Muscle of arm (tissue), 14 donors: ENCODE data around the gene C15orf61. TPM values are rescaled to one million over a fixed set of nuclear protein-coding genes. Genes with fewer than 3 reads are reported as not detected.

ENCODE experiments used
- DNase-seq: peaks from one replicate; pipeline ENCODE4 v3.0.0-alpha.2; 2013
- long read RNA-seq, 11 donors: transcript quantifications; one replicate each; lab custom pipeline, GENCODE V29; 2026
- polyA plus RNA-seq, 12 donors: library from polyadenylated mRNA; unstranded; fragments of 120-200 nt; gene quantifications; one replicate each; pipeline ENCODE4 v1.2.1, GENCODE V29; 2013; ENCODE audit not compliant: insufficient read length in 12 of 12

The C15orf61 gene
- 10 to 100 TPM in 1 of 12 donors, 1 to 10 TPM in 10, not detected in 1; 4.0 to 10.0 (median 8.6) TPM for polyA plus RNA-seq
- long read RNA-seq, donor 1, full-length matches to known transcripts, result 27 of 27 reads
- long read RNA-seq, donor 1, partial matches to known transcripts, result 0 of 27 reads
- long read RNA-seq, donor 1, other reads (novel, unspliced or antisense), result 0 of 27 reads
- long read RNA-seq, donor 2, full-length matches to known transcripts, result 29 of 29 reads
- long read RNA-seq, donor 2, partial matches to known transcripts, result 0 of 29 reads
- long read RNA-seq, donor 2, other reads (novel, unspliced or antisense), result 0 of 29 reads
- long read RNA-seq, donor 3, full-length matches to known transcripts, result 13 of 13 reads
- long read RNA-seq, donor 3, partial matches to known transcripts, result 0 of 13 reads
- long read RNA-seq, donor 3, other reads (novel, unspliced or antisense), result 0 of 13 reads
- long read RNA-seq, donor 4, full-length matches to known transcripts, result 8 of 8 reads
- long read RNA-seq, donor 4, partial matches to known transcripts, result 0 of 8 reads
- long read RNA-seq, donor 4, other reads (novel, unspliced or antisense), result 0 of 8 reads
- long read RNA-seq, donor 5, full-length matches to known transcripts, result 37 of 45 reads
- long read RNA-seq, donor 5, partial matches to known transcripts, result 8 of 45 reads
- long read RNA-seq, donor 5, other reads (novel, unspliced or antisense), result 0 of 45 reads
- long read RNA-seq, donor 6, full-length matches to known transcripts, result 12 of 12 reads
- long read RNA-seq, donor 6, partial matches to known transcripts, result 0 of 12 reads
- long read RNA-seq, donor 6, other reads (novel, unspliced or antisense), result 0 of 12 reads
- long read RNA-seq, donor 7, full-length matches to known transcripts, result 7 of 7 reads
- long read RNA-seq, donor 7, partial matches to known transcripts, result 0 of 7 reads
- long read RNA-seq, donor 7, other reads (novel, unspliced or antisense), result 0 of 7 reads
- long read RNA-seq, donor 8, full-length matches to known transcripts, result 18 of 18 reads
- long read RNA-seq, donor 8, partial matches to known transcripts, result 0 of 18 reads
- long read RNA-seq, donor 8, other reads (novel, unspliced or antisense), result 0 of 18 reads
- long read RNA-seq, donor 9, full-length matches to known transcripts, result 20 of 20 reads
- long read RNA-seq, donor 9, partial matches to known transcripts, result 0 of 20 reads
- long read RNA-seq, donor 9, other reads (novel, unspliced or antisense), result 0 of 20 reads
- long read RNA-seq, donor 10, full-length matches to known transcripts, result 30 of 30 reads
- long read RNA-seq, donor 10, partial matches to known transcripts, result 0 of 30 reads
- long read RNA-seq, donor 10, other reads (novel, unspliced or antisense), result 0 of 30 reads
- long read RNA-seq, donor 11, full-length matches to known transcripts, result 36 of 36 reads
- long read RNA-seq, donor 11, partial matches to known transcripts, result 0 of 36 reads
- long read RNA-seq, donor 11, other reads (novel, unspliced or antisense), result 0 of 36 reads

DNA sequence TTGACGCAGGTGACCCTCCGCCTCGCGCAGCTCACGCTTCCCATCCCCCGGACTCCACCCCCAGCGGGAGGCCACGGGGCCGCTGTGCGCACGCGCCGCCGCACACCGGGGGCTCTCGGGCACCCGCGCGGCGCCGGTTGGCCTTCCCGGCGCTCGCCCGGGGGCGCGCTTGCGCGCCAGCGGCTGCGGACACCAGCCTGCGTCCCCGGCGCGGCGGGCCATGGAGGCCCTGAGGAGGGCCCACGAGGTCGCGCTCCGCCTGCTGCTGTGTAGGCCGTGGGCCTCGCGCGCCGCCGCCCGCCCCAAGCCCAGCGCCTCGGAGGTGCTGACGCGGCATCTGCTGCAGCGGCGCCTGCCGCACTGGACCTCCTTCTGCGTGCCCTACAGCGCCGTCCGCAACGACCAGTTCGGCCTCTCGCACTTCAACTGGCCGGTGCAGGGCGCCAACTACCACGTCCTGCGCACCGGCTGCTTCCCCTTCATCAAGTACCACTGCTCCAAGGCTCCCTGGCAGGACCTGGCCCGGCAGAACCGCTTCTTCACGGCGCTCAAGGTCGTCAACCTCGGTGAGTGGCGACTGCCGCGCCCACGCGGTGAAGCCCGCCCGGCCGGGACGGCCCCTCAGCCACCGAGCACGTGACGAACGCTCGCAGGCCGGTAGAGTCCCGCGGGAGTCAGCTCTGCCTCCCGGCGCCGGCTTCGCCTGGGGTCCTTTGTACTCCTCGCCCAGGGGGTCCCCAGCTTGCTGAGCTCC lies at the start of gene C15orf61:
Gene C15orf61 (plus strand): TSS at position 103 of the 754 bp plus-strand sequence. CDS start 118 bp downstream, at position 221.
- peak; percentile 83 for DNase-seq

- DNase-seq, result no peak
Measured at GRCh38 chr15:67472957-67473356, 48.0 kb upstream of the C15orf61 start.

DNA sequence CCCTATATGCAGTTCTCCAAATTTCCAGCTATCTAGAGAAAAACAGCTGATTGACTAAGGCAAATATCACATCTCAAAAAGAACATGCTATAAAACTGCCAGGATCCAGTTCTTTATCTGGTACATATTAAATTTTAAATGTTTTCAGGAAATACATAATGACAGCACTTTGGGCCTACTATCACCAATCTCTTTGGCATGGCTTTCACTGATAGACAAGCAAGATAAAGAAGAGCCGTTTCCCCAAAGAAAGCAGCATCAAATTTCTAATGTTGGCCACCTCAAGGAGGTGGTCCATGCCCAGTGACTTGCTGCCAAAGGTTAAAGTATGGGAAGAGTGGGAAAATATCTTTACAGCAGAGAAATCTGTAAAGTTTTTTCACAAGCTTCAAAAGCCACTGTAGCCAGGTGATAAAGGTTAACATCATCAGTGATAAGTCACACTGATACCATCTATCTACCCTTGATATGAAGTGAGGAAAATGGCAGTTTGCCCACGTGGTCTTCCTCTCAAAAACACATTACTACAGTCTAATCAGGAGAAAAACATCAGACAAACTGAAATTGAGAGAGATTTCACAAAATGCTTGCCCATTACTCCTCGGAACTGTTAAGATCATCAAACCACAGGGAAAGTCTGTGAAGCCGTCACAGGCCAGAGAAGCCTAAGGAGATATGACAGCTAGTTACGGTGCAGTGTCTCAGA lies 46.4 kb upstream of the C15orf61 start:
- no peak for DNase-seq

- DNase-seq, result peak; percentile 55
Measured at GRCh38 chr15:67479781-67480505, 41.0 kb upstream of the C15orf61 start.

GRCh38 chr15:67480741-67481140 lies 40.2 kb upstream of the C15orf61 start:
- DNase-seq, result no peak

DNA sequence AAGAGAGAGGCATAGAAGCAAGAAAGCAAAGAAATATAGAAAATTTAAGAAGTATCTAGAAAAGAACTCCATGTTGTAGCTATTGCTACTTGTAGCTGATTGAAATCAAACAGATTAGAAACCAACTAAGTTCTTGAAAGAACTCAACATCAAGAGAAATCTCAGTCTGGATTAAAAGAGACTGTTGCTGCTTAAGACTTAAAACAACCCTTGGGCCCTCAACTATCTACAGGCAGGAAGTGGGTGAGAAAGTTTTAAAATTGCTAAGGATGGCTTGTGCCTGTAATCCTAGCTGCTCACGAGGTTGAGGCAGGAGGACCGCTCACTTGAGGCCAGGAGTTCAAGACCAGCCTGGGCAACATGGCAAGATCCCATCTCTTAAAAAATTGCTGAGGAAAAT lies 39.3 kb upstream of the C15orf61 start:
- DNase-seq, result no peak

DNA sequence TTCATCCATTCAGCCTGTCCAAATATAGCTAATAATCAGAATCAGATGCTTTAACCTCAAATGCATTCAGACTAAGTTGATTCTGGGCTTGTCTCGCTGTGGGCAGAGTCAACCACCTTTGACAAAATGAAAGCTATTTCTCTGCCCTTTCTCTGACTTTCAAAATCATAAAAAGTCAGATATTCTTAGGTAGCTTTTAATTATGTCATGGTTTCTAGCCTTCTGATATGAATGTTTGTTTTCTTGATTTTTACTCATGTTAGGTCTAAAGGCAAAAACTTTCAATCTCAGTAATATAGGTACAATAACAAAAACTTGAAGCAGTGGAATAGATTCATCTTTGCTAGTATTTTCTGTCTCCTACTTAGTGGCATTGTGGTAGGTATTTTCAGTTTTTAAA lies 25.3 kb upstream of the C15orf61 start:
- no peak for DNase-seq

- no peak for DNase-seq
Measured at GRCh38 chr15:67501177-67501835, 19.6 kb upstream of the C15orf61 start.

- no peak for DNase-seq
Measured at GRCh38 chr15:67501836-67502461, 19.0 kb upstream of the C15orf61 start.

DNA sequence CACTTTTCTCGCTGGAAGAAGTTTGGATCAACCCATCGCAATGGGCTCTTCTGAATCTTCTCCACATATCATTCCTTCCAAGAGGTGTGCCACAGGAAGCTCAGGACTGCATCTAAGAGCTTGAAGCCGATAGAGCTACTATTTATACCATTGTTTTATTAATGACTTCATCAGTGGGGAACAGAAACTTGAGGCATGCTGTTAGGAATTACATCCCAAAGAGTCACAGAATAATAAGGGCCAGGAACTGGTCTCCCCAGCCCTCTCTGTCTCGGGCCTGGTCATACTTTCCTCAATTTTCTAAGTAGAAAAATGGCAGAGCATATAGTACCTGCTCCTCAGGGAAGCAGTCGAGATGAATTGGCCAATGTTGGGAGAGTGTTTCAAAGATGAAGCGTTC lies 16.9 kb upstream of the C15orf61 start:
- DNase-seq, result no peak

DNA sequence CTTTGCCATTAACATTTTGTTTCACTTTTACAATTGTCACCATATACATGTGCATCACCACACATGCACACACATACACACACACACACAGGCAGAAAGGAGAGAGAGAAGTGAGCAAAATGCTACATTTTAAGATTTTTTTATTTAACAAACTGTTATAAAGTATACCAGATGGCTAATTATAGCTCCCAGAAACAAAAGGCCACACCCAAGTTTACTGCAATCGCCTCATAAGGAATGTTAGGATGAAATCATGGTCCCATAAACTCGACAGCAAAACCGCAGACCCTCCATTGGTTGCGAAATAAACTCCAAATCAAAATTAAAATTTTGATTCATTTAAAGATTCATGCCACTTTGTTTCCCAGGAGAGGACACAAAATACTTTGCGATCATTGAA lies 16.1 kb upstream of the C15orf61 start:
- DNase-seq, result no peak

DNA sequence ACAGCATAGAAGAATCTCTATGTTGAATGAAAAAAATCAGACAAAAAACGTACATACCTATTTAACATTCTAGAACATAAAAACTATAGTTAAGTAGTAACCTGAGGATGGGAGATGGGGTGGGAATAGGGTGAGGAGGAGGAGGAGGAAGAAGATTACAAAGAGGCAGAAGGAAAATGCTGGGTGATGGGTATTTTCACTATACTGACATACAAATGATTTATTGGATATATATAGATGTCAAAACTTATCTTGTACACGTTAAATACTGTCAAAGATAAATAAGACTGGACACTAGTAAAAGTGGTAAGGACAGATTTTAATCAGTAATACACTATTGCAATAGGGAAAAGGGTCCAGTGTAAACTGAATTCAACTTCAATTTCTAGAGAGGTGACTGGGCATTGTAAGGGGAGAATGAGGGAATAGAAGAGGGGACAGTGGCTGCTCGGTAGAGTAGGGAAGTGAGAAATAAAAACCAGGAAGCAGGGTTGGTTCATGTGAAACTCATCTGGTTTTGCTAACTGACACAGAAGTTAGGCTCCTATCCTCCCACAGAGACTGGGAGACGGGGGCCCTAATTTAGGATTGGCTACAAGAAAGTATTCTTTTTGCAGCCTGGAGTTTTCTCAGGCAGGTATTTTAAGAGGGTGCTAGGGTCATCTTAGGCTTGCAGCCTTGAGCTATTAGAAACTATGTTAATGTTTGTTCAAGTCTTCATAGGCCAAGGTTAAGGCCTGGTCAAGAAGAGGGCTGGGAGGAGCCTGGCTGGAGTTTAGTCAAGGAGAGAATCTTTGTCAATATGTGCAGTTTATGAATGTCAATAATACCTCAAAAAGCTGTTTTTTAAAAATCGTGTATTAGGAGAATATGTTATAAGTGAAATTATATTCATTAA lies 15.0 kb upstream of the C15orf61 start:
- DNase-seq, result no peak

- DNase-seq, result no peak
Measured at GRCh38 chr15:67506775-67507747, 13.9 kb upstream of the C15orf61 start.

DNA sequence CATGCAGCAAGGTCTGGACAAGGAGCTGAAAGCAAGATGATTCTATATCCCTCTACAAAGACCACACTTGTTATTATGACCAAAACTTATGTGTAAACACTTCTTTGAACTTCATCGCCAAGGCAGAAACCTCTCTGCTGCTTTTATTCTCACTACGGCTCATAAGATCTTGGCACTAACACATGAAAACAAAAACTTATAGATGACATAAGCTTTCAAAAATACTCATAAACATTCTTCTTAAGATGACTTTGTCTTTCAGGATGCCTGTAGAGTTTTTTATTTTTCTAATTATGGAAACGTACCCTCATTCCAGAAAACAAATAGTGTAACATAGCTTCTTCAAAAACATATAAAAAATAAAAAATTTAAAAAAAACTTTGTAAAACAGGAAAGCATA lies 12.5 kb upstream of the C15orf61 start:
- DNase-seq, result no peak

GRCh38 chr15:67509918-67510317 lies 11.0 kb upstream of the C15orf61 start:
- no peak for DNase-seq
